Trophoblast cell (in vitro differentiated cells and primary cell): ENCODE measurements around the gene SGTA.

ENCODE experiments used
- DNase-seq, 2 donors: peaks; one replicate each; pipeline ENCODE4 v3.0.0-alpha.2; 2016
- H2AFZ ChIP-seq: 2 replicates; pipeline ENCODE4 v1.6.1; 2013; ENCODE audit warnings: low read length, moderate library complexity, mild to moderate bottlenecking; ENCODE audit not compliant: insufficient read depth, poor library complexity
- H2AK5ac ChIP-seq: 2 replicates; pipeline ENCODE4 v1.6.1; 2013; ENCODE audit warnings: mild to moderate bottlenecking, low read length
- H2BK120ac ChIP-seq: 2 replicates; pipeline ENCODE4 v1.6.1; 2013; ENCODE audit warnings: low read length, mild to moderate bottlenecking, moderate library complexity; ENCODE audit not compliant: insufficient read depth, poor library complexity
- H2BK12ac ChIP-seq: 2 replicates; pipeline ENCODE4 v1.6.1; 2013; ENCODE audit warnings: mild to moderate bottlenecking, low read length, moderate library complexity
- H2BK5ac ChIP-seq: 2 replicates; pipeline ENCODE4 v1.6.1; 2013; ENCODE audit warnings: low read length, low read depth, moderate library complexity, mild to moderate bottlenecking; ENCODE audit not compliant: poor library complexity
- H3K14ac ChIP-seq: 2 replicates; pipeline ENCODE4 v1.6.1; 2013; ENCODE audit warnings: mild to moderate bottlenecking, low read length
- H3K18ac ChIP-seq: 2 replicates; pipeline ENCODE4 v1.6.1; 2013; ENCODE audit warnings: mild to moderate bottlenecking, low read length
- H3K23ac ChIP-seq: 2 replicates; pipeline ENCODE4 v1.6.1; 2013; ENCODE audit warnings: low read length
- H3K27ac ChIP-seq: 2 replicates; pipeline ENCODE4 v1.5.1; 2013; ENCODE audit warnings: low read depth, mild to moderate bottlenecking, inconsistent platforms, low read length, moderate library complexity
- H3K27me3 ChIP-seq: 2 replicates; pipeline ENCODE4 v1.6.1; 2013; ENCODE audit warnings: inconsistent platforms, mild to moderate bottlenecking, low read length, moderate library complexity; ENCODE audit not compliant: insufficient read depth
- H3K36me3 ChIP-seq, 2 experiments: 1 replicate in 1 of 2; 2 replicates in 1 of 2; pipeline ENCODE4 v1.6.1; 2013; ENCODE audit warnings: low read length in 2 of 2, mild to moderate bottlenecking in 2 of 2, moderate library complexity in 1 of 2; ENCODE audit not compliant: insufficient read depth in 2 of 2, control insufficient read depth in 1 of 2
- H3K4ac ChIP-seq: 2 replicates; pipeline ENCODE4 v1.6.1; 2013; ENCODE audit warnings: low read depth, mild to moderate bottlenecking, low read length, moderate library complexity
- H3K4me1 ChIP-seq, 2 experiments: 1 replicate in 1 of 2; 2 replicates in 1 of 2; pipeline ENCODE4 v1.6.1; 2013; ENCODE audit warnings: low read length in 2 of 2, mild to moderate bottlenecking in 2 of 2, moderate library complexity in 1 of 2; ENCODE audit not compliant: insufficient read depth in 2 of 2, control insufficient read depth in 1 of 2
- H3K4me2 ChIP-seq: 2 replicates; pipeline ENCODE4 v1.6.1; 2013; ENCODE audit warnings: inconsistent platforms, mild to moderate bottlenecking, low read length, moderate library complexity
- H3K4me3 ChIP-seq: 2 replicates; pipeline ENCODE4 v1.5.1; 2013; ENCODE audit warnings: mild to moderate bottlenecking, low read depth, low read length, inconsistent platforms
- H3K79me1 ChIP-seq: one replicate; pipeline ENCODE4 v1.6.1; 2013; ENCODE audit warnings: low read length
- H3K79me2 ChIP-seq: 2 replicates; pipeline ENCODE4 v1.6.1; 2013; ENCODE audit warnings: low read length, mild to moderate bottlenecking; ENCODE audit not compliant: control insufficient read depth, insufficient read depth, poor library complexity
- H3K9ac ChIP-seq: 2 replicates; pipeline ENCODE4 v1.6.1; 2013; ENCODE audit warnings: mild to moderate bottlenecking, low read length
- H3K9me3 ChIP-seq: 2 replicates; pipeline ENCODE4 v1.6.1; 2013; ENCODE audit warnings: low read depth, mild to moderate bottlenecking, control low read depth, inconsistent platforms, low read length; ENCODE audit not compliant: insufficient read depth
- H4K12ac ChIP-seq: 2 replicates; pipeline ENCODE4 v1.6.1; 2013; ENCODE audit warnings: low read depth, mild to moderate bottlenecking, low read length, moderate library complexity
- H4K8ac ChIP-seq: 2 replicates; pipeline ENCODE4 v1.6.1; 2013; ENCODE audit warnings: low read depth, mild to moderate bottlenecking, low read length, moderate library complexity
- H4K91ac ChIP-seq: one replicate; pipeline ENCODE4 v1.6.1; 2013; ENCODE audit warnings: low read depth, mild to moderate bottlenecking, low read length, moderate library complexity
- WGBS: extraction: QIAGEN DNeasy Blood & Tissue Kit; methylation state at CpG from one replicate; pipeline ENCODE4 v1.1.7; 2013; ENCODE audit warnings: missing lambda C conversion rate; ENCODE audit not compliant: insufficient read length, insufficient coverage; ENCODE audit errors: extremely low coverage; 5-methylcytosine and 5-hydroxymethylcytosine counted together

Gene SGTA

GRCh38 chr19:2759965-2760364, 23.1 kb downstream of the SGTA start:
- Histone ChIP-seq H3K4me2 (no peak overlapping the region), H2BK120ac (no peak overlapping the region), H3K18ac (no peak overlapping the region), H2BK5ac (no peak overlapping the region), H3K4me1 (no peaks in the 10 kb centered on the region), H3K36me3 (peaks cover 79 to 84% of the 10 kb centered on the region in 2 experiments), H3K27ac (no peak overlapping the region), H3K9ac (no peak overlapping the region), H3K27me3 (no peaks in the 10 kb centered on the region), H3K4me3 (no peak overlapping the region), H3K14ac (no peak overlapping the region), H2AK5ac (no peak overlapping the region), H3K79me1 (no peaks in the 10 kb centered on the region), H3K9me3 (peaks cover 4% of the 10 kb centered on the region), H3K23ac (no peak overlapping the region), H3K4ac (no peak overlapping the region), H4K91ac (no peak overlapping the region), H3K79me2 (no peaks in the 10 kb centered on the region), H2BK12ac (no peak overlapping the region), H4K12ac (no peak overlapping the region), H4K8ac (no peak overlapping the region), H2AFZ (no peak overlapping the region)
- DNase-seq: no peak
- WGBS: no CpG with 5 or more reads among the region's 7 CpGs

- no peak overlapping the region for H3K4ac ChIP-seq
- H2BK12ac ChIP-seq: no peak overlapping the region
- H2AFZ ChIP-seq: no peak overlapping the region
- H3K27me3 ChIP-seq: no peaks in the 10 kb centered on the region
- H4K8ac ChIP-seq: no peak overlapping the region
- H3K79me2 ChIP-seq: no peaks in the 10 kb centered on the region
- no peak overlapping the region for H2BK5ac ChIP-seq
- H3K79me1 ChIP-seq: no peaks in the 10 kb centered on the region
- H3K23ac ChIP-seq: no peak overlapping the region
- H3K4me1 ChIP-seq: no peaks in the 10 kb centered on the region
- H3K4me2 ChIP-seq: no peak overlapping the region
- H3K18ac ChIP-seq: no peak overlapping the region
- no peak overlapping the region for H2BK120ac ChIP-seq
- peaks cover 82 to 84% of the 10 kb centered on the region in 2 experiments for H3K36me3 ChIP-seq
- H3K9ac ChIP-seq: no peak overlapping the region
- H2AK5ac ChIP-seq: no peak overlapping the region
- no peak overlapping the region for H4K91ac ChIP-seq
- peaks cover 6% of the 10 kb centered on the region for H3K9me3 ChIP-seq
- no peak for DNase-seq
- WGBS: no CpG with 5 or more reads among the region's 17 CpGs
- no peak overlapping the region for H4K12ac ChIP-seq
- H3K14ac ChIP-seq: no peak overlapping the region
- H3K4me3 ChIP-seq: no peak overlapping the region
- no peak overlapping the region for H3K27ac ChIP-seq
Observed at GRCh38 chr19:2759362-2759761, 23.7 kb downstream of the SGTA start.

GRCh38 chr19:2758601-2759313, 24.3 kb downstream of the SGTA start:
- Histone ChIP-seq H3K36me3 (peaks cover 87 to 89% of the 10 kb centered on the region in 2 experiments), H4K12ac (no peak overlapping the region), H3K23ac (no peak overlapping the region), H3K27ac (no peak overlapping the region), H2BK120ac (no peak overlapping the region), H3K9me3 (peaks cover 6% of the 10 kb centered on the region), H3K4me1 (no peaks in the 10 kb centered on the region), H3K79me1 (no peaks in the 10 kb centered on the region), H4K91ac (no peak overlapping the region), H2BK5ac (no peak overlapping the region), H4K8ac (no peak overlapping the region), H2AK5ac (no peak overlapping the region), H3K14ac (no peak overlapping the region), H3K79me2 (no peaks in the 10 kb centered on the region), H3K4ac (no peak overlapping the region), H3K18ac (no peak overlapping the region), H3K9ac (no peak overlapping the region), H3K4me2 (no peak overlapping the region), H2BK12ac (no peak overlapping the region), H3K27me3 (no peaks in the 10 kb centered on the region), H2AFZ (no peak overlapping the region), H3K4me3 (no peak overlapping the region)
- no CpG with 5 or more reads among the region's 17 CpGs for WGBS
- DNase-seq: no peak

GRCh38 chr19:2756921-2757881, 25.9 kb downstream of the SGTA start:
- Histone ChIP-seq H3K4ac (no peak overlapping the region), H3K9me3 (peaks cover 6% of the 10 kb centered on the region), H3K27me3 (no peaks in the 10 kb centered on the region), H3K9ac (no peak overlapping the region), H3K18ac (no peak overlapping the region), H3K36me3 (peaks cover 82 to 84% of the 10 kb centered on the region in 2 experiments), H4K91ac (no peak overlapping the region), H3K4me1 (no peaks in the 10 kb centered on the region), H2AK5ac (no peak overlapping the region), H3K4me2 (no peak overlapping the region), H3K23ac (no peak overlapping the region), H4K8ac (no peak overlapping the region), H3K14ac (no peak overlapping the region), H3K79me2 (no peaks in the 10 kb centered on the region), H4K12ac (no peak overlapping the region), H2BK12ac (no peak overlapping the region), H2BK120ac (no peak overlapping the region), H3K27ac (no peak overlapping the region), H2AFZ (no peak overlapping the region), H3K4me3 (no peak overlapping the region), H2BK5ac (no peak overlapping the region), H3K79me1 (no peaks in the 10 kb centered on the region)
- no CpG with 5 or more reads among the region's 48 CpGs for WGBS
- DNase-seq: no peak
